ENCODE data around the gene JAG2.

DNA sequence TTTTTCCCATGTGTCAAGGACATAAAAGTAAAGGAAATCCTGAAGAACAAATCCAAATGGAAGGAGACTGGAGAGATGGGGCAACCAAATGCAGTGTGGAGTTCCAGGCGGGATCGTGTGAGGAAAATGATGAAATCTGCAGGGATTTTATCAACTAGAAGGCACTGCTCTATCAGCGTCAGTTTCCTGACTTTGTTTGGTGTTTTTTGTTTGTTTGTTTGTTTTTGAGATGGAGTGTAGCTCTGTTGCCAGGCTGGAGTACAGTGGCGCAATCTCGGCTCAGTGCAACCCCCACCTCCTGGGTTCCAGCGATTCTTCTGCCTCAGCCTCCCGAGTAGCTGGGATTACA lies 60.1 kb downstream of the JAG2 start:
- TF ChIP-seq GATA3 (IDR thresholded peaks at IDR 0.05; ENCODE audit: low read depth, low read length) (no peak), GATA2 (IDR thresholded peaks at IDR 0.05; ENCODE audit: low read depth, low read length) (no peak)
